Astrocyte of the cerebellum (primary cell): ENCODE results near the gene CCDC167.

Source experiments
- DNase-seq: peaks from one replicate; pipeline ENCODE4 v3.0.0-alpha.2; 2011; ENCODE audit warnings: low read depth
- H3K4me3 ChIP-seq: 2 replicates; pipeline ENCODE4 v1.5.1; 2011; ENCODE audit warnings: mild to moderate bottlenecking, low read depth, low read length, moderate library complexity
- CTCF ChIP-seq: IDR thresholded peaks from 2 replicates; pipeline ENCODE4 v1.5.1; 2012; ENCODE audit warnings: low read length, low read depth, moderate library complexity, mild to moderate bottlenecking; ENCODE audit errors: missing control alignments
- in situ Hi-C: cut with HindIII; loops from 2 replicates; pipeline ENCODE4 v1.10.0; 2017; ENCODE audit warnings: low sequenced_read_pairs

The CCDC167 gene

GRCh38 chr6:37537548-37537947, 37.9 kb upstream of the CCDC167 start:
- no peak overlapping the region for H3K4me3 ChIP-seq
- TF ChIP-seq CTCF, result no peak
- in situ Hi-C loops, result no loop called here
- DNase-seq, result no peak

GRCh38 chr6:37536491-37537190, 36.9 kb upstream of the CCDC167 start:
- peak overlapping the region; percentile 25 for H3K4me3 ChIP-seq
- no peak for DNase-seq
- TF ChIP-seq CTCF, result no peak
- in situ Hi-C loops, result no loop called here

GRCh38 chr6:37535759-37536490, 36.2 kb upstream of the CCDC167 start:
- peak overlapping the region; percentile 25 for H3K4me3 ChIP-seq
- no peak for DNase-seq
- in situ Hi-C loops, result no loop called here
- TF ChIP-seq CTCF, result no peak

- TF ChIP-seq CTCF, result no peak
- in situ Hi-C loops, result no loop called here
- H3K4me3 ChIP-seq, result no peak overlapping the region
- DNase-seq, result no peak
These were observed 35.7 kb upstream of the CCDC167 start for GRCh38 chr6:37535428-37535758.

GRCh38 chr6:37534893-37535292, 35.2 kb upstream of the CCDC167 start:
- no peak for TF ChIP-seq CTCF
- H3K4me3 ChIP-seq, result no peak overlapping the region
- in situ Hi-C loops, result no loop called here
- no peak for DNase-seq

- in situ Hi-C loops, result no loop called here
- H3K4me3 ChIP-seq, result no peak overlapping the region
- DNase-seq, result no peak
These were observed 32.4 kb upstream of the CCDC167 start for GRCh38 chr6:37532122-37532521.

More at GRCh38 chr6:37532122-37532521, 32.4 kb upstream of the CCDC167 start:
- no peak for TF ChIP-seq CTCF
